ENCODE data around the gene ADGRL2. TPM values are rescaled to one million over a fixed set of nuclear protein-coding genes. Genes with fewer than 3 reads are reported as not detected.
A peak's percentile ranks its signal among the peaks of the same experiment; 100 is the strongest.

ADGRL2 gene
- total and polyA plus RNA-seq, 2 experiments from 2014 or later: 38.2 to 90.3 TPM

DNA sequence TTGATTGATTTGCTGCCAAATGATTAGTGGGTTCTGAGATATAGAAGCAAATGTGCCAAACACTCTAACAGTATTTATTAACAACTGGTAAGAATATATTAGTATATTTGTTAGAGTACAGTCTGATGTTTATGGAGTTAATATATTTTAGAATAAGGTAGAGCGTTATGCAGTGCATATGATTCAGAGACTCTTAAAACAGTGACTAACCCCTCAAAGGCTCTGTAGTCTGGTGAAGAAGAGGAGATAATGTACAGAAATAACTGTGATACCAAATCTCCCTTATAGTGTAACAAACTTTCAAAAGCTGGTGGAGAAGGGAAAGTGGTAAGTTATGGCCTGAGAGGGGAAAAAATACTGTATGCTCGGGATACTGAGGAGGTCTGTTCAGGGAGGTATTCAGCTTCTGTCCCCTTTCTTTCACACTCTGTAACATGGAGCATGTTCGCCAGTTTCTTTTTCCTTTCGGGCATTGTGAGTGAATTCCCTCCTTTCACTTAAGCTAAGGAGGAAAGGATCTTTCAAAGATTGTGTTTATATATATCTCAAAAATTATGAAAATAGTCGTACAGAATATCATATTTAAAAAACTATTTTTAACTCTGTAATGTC is 121.2 kb downstream of the ADGRL2 start:
- Histone ChIP-seq H3K27me3 (ENCODE audit: insufficient read depth) (no peaks in the 10 kb centered on the region), H4K20me1 (replicated peaks; ENCODE audit: insufficient read depth) (peaks cover 5% of the 10 kb centered on the region; the same call in 1 of the 2 replicates), H3K79me2 (replicated peaks; ENCODE audit: insufficient read depth) (peaks cover 44% of the 10 kb centered on the region), H3K4me1 (ENCODE audit: insufficient read depth) (peaks cover 40% of the 10 kb centered on the region), H3K4me3 (no peak overlapping the region), H2AFZ (no peak overlapping the region), H3K36me3 (ENCODE audit: insufficient read depth) (no peaks in the 10 kb centered on the region), H3K4me2 (no peak overlapping the region), H3F3A (replicated peaks; ENCODE audit: low read depth) (no peaks in the 10 kb centered on the region), H3K27ac (ENCODE audit: low read depth) (no peak overlapping the region), H3K9me2 (ENCODE audit: insufficient read depth) (no peaks in the 10 kb centered on the region)
- H3K27me3 Mint-ChIP-seq (ENCODE audit: insufficient read depth, low read depth, poor library complexity): peaks cover 1% of the 10 kb centered on the region
- no peaks in the 10 kb centered on the region for H3K9me3 Mint-ChIP-seq
- 0 out of 2 replicates have a peak overlapping the region, but pooled peaks have one; percentile 17 for H3K27ac Mint-ChIP-seq
- DNase-seq (ENCODE audit: low spot score): no peak
- TF ChIP-seq, protein P1, sequence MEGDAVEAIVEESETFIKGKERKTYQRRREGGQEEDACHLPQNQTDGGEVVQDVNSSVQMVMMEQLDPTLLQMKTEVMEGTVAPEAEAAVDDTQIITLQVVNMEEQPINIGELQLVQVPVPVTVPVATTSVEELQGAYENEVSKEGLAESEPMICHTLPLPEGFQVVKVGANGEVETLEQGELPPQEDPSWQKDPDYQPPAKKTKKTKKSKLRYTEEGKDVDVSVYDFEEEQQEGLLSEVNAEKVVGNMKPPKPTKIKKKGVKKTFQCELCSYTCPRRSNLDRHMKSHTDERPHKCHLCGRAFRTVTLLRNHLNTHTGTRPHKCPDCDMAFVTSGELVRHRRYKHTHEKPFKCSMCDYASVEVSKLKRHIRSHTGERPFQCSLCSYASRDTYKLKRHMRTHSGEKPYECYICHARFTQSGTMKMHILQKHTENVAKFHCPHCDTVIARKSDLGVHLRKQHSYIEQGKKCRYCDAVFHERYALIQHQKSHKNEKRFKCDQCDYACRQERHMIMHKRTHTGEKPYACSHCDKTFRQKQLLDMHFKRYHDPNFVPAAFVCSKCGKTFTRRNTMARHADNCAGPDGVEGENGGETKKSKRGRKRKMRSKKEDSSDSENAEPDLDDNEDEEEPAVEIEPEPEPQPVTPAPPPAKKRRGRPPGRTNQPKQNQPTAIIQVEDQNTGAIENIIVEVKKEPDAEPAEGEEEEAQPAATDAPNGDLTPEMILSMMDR (conservative IDR thresholded peaks at IDR 0.05; ENCODE audit: low read depth in 2 of 2): no peak
- TF ChIP-seq POLR2AphosphoS5 (IDR thresholded peaks at IDR 0.05; ENCODE audit: low read depth) (no peak), CREB1 (CRISPR knock-in tag; IDR thresholded peaks at IDR 0.05; ENCODE audit: low read depth) (no peak), STAT1 (IDR thresholded peaks at IDR 0.05; ENCODE audit: unreplicated experiment) (no peak), ZNF331 (CRISPR knock-in tag; IDR thresholded peaks at IDR 0.05; ENCODE audit: low read depth) (no peak), JUNB (IDR thresholded peaks at IDR 0.05; ENCODE audit: unreplicated experiment) (no peak), EZH2 (IDR thresholded peaks at IDR 0.05; ENCODE audit: low read depth, unreplicated experiment) (no peak), ZNF114 (CRISPR knock-in tag; IDR thresholded peaks at IDR 0.05) (no peak), NANOG (IDR thresholded peaks at IDR 0.05; ENCODE audit: borderline replicate concordance) (no peak), EZH2phosphoT487 (IDR thresholded peaks at IDR 0.05; ENCODE audit: unreplicated experiment) (no peak)
- TF ChIP-seq, protein P2, sequence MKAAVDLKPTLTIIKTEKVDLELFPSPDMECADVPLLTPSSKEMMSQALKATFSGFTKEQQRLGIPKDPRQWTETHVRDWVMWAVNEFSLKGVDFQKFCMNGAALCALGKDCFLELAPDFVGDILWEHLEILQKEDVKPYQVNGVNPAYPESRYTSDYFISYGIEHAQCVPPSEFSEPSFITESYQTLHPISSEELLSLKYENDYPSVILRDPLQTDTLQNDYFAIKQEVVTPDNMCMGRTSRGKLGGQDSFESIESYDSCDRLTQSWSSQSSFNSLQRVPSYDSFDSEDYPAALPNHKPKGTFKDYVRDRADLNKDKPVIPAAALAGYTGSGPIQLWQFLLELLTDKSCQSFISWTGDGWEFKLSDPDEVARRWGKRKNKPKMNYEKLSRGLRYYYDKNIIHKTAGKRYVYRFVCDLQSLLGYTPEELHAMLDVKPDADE (IDR thresholded peaks at IDR 0.05): no peak
- TF ChIP-seq, protein P3, sequence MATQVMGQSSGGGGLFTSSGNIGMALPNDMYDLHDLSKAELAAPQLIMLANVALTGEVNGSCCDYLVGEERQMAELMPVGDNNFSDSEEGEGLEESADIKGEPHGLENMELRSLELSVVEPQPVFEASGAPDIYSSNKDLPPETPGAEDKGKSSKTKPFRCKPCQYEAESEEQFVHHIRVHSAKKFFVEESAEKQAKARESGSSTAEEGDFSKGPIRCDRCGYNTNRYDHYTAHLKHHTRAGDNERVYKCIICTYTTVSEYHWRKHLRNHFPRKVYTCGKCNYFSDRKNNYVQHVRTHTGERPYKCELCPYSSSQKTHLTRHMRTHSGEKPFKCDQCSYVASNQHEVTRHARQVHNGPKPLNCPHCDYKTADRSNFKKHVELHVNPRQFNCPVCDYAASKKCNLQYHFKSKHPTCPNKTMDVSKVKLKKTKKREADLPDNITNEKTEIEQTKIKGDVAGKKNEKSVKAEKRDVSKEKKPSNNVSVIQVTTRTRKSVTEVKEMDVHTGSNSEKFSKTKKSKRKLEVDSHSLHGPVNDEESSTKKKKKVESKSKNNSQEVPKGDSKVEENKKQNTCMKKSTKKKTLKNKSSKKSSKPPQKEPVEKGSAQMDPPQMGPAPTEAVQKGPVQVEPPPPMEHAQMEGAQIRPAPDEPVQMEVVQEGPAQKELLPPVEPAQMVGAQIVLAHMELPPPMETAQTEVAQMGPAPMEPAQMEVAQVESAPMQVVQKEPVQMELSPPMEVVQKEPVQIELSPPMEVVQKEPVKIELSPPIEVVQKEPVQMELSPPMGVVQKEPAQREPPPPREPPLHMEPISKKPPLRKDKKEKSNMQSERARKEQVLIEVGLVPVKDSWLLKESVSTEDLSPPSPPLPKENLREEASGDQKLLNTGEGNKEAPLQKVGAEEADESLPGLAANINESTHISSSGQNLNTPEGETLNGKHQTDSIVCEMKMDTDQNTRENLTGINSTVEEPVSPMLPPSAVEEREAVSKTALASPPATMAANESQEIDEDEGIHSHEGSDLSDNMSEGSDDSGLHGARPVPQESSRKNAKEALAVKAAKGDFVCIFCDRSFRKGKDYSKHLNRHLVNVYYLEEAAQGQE (IDR thresholded peaks at IDR 0.05; ENCODE audit: unreplicated experiment): no peak
- TF ChIP-seq, protein P4, sequence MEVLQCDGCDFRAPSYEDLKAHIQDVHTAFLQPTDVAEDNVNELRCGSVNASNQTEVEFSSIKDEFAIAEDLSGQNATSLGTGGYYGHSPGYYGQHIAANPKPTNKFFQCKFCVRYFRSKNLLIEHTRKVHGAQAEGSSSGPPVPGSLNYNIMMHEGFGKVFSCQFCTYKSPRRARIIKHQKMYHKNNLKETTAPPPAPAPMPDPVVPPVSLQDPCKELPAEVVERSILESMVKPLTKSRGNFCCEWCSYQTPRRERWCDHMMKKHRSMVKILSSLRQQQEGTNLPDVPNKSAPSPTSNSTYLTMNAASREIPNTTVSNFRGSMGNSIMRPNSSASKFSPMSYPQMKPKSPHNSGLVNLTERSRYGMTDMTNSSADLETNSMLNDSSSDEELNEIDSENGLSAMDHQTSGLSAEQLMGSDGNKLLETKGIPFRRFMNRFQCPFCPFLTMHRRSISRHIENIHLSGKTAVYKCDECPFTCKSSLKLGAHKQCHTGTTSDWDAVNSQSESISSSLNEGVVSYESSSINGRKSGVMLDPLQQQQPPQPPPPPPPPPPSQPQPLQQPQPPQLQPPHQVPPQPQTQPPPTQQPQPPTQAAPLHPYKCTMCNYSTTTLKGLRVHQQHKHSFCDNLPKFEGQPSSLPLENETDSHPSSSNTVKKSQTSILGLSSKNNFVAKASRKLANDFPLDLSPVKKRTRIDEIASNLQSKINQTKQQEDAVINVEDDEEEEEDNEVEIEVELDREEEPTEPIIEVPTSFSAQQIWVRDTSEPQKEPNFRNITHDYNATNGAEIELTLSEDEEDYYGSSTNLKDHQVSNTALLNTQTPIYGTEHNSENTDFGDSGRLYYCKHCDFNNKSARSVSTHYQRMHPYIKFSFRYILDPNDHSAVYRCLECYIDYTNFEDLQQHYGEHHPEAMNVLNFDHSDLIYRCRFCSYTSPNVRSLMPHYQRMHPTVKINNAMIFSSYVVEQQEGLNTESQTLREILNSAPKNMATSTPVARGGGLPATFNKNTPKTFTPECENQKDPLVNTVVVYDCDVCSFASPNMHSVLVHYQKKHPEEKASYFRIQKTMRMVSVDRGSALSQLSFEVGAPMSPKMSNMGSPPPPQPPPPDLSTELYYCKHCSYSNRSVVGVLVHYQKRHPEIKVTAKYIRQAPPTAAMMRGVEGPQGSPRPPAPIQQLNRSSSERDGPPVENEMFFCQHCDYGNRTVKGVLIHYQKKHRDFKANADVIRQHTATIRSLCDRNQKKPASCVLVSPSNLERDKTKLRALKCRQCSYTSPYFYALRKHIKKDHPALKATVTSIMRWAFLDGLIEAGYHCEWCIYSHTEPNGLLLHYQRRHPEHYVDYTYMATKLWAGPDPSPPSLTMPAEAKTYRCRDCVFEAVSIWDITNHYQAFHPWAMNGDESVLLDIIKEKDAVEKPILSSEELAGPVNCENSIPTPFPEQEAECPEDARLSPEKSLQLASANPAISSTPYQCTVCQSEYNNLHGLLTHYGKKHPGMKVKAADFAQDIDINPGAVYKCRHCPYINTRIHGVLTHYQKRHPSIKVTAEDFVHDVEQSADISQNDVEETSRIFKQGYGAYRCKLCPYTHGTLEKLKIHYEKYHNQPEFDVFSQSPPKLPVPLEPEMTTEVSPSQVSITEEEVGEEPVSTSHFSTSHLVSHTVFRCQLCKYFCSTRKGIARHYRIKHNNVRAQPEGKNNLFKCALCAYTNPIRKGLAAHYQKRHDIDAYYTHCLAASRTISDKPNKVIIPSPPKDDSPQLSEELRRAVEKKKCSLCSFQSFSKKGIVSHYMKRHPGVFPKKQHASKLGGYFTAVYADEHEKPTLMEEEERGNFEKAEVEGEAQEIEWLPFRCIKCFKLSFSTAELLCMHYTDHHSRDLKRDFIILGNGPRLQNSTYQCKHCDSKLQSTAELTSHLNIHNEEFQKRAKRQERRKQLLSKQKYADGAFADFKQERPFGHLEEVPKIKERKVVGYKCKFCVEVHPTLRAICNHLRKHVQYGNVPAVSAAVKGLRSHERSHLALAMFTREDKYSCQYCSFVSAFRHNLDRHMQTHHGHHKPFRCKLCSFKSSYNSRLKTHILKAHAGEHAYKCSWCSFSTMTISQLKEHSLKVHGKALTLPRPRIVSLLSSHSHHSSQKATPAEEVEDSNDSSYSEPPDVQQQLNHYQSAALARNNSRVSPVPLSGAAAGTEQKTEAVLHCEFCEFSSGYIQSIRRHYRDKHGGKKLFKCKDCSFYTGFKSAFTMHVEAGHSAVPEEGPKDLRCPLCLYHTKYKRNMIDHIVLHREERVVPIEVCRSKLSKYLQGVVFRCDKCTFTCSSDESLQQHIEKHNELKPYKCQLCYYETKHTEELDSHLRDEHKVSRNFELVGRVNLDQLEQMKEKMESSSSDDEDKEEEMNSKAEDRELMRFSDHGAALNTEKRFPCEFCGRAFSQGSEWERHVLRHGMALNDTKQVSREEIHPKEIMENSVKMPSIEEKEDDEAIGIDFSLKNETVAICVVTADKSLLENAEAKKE (CRISPR knock-in tag; IDR thresholded peaks at IDR 0.05): no peak
- no peak for ATAC-seq
- no peak overlapping the region for H3K4me3 Mint-ChIP-seq
- H3K4me1 Mint-ChIP-seq: peaks cover 69% of the 10 kb centered on the region
- peaks cover 4% of the 10 kb centered on the region; the same call in 1 of the 3 replicates for H3K36me3 Mint-ChIP-seq (ENCODE audit: low read depth)
